GM20431 (cell line): ENCODE measurements around the gene TMBIM1.

Source experiments
- in situ Hi-C: fragments of 300-500 bp; cut with MseI, MboI; formaldehyde crosslinking; loops from one replicate; pipeline ENCODE4 v1.15.0; 2020; ENCODE audit warnings: low sequenced_read_pairs; ENCODE audit not compliant: unreplicated experiment

Gene TMBIM1

DNA sequence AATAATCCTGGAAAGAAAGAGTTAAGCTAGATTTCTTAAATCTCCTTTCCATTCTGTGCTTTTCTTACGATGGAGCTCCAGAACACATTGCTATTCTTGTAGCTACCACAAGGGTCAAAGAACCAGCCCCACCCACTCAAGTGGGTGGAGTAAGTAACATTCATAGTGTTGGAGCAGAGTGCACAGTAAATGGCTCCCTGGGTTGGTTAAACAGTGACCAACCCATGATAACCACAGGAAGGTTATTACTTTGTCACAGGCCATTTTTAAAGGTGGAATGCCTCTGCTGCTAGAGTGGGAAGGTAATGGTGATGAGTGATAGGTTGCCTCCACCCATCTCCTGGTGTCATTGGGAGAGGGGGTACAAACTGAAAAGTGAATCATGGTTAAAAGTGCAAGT lies 61.4 kb downstream of the TMBIM1 start:
- in situ Hi-C loops, result no loop called here

DNA sequence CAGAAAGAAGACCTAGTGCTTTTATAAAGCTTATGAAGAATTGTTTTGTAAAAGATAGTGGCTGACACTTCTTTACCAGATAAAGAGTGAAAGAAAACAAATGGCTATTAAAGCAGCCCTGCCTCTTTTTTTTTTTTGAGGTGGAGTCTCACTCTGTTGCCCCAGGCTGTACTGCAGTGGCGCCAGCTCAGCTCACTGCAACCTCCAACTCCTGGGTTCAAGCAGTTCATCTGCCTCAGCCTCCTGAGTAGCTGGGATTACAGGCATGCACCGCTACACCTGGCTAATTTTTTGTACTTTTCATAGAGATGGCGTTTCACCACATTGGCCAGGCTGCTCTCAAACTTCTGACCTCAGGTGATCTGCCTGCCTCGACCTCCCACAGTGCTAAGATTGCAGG lies 62.5 kb downstream of the TMBIM1 start:
- in situ Hi-C loops, result no loop called here

DNA sequence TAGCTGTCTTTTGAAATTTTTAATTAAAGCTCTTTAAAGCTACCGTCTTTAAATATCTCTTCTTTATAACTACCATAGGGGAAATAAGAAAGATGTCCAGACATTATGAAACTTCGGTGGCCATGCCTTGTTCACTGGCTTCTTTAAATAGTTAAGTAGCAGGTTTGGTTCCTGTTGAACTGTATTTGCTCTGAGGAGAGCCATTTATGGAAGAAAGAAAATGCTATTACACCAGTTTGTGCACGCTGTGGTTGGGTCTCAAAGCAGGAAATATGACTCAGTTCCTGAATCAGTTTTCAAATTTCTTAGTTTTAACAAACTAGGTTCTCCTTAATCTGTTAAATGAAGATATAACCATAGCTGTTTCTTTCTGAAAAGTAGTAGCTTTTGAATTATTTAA lies 63.1 kb downstream of the TMBIM1 start:
- in situ Hi-C loops, result no loop called here

DNA sequence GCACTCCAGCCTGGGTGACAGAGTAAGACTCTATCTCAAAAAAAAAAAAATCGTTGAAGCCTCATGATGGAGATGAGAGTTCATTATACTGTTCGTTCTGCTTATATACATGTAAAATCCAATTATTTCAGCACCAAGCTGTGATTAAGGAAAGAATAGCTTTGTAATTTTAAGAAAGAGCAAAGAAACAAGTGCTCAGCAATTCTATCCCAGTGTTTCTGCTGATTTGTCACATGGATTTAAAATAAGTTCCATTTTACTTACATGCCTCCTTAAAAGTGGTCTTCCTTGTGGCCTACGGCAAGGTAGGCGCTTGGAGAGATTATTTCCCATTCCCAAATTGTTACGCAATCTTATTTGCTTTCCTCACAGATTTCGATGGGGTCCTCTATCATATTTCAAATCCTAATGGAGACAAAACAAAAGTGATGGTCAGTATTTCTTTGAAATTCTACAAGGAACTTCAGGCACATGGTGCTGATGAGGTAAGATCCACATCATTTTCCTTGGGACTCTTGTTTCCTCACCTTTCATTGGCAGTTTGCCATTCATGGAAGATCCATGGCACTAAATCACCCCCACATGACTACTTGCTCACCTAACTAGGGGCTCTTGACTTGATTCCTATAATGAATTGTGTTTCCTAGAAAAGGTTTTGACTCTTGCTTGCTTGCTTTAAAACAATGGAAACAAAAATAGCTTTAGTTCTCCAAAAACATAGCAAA lies 63.8 kb downstream of the TMBIM1 start:
- in situ Hi-C loops, result no loop called here

GRCh38 chr2:218226903-218227302 lies 65.4 kb downstream of the TMBIM1 start:
- in situ Hi-C loops, result no loop called here
